Stimulated activated CD4-positive, alpha-beta T cell treated with anti-CD3 and anti-CD28 coated beads, TNF-alpha, amount 100 ng/mL, for 4 hours (primary cell): ENCODE data around the gene CFLAR.

Experiments used
- DNase-seq, 3 experiments: peaks; one replicate each; pipeline ENCODE4 v3.0.0-alpha.2; 2020; ENCODE audit warnings: low read depth in 3 of 3

Gene CFLAR

GRCh38 chr2:201216918-201217317 is 101.0 kb downstream of the CFLAR start:
- DNase-seq, result no peak

- no peak for DNase-seq
These were observed 102.8 kb downstream of the CFLAR start for GRCh38 chr2:201218780-201219179.

GRCh38 chr2:201219328-201220096 is 103.5 kb downstream of the CFLAR start:
- DNase-seq, result no peak

- peak in 1 of 3 experiments; percentile 23 for DNase-seq
These were observed 104.2 kb downstream of the CFLAR start for GRCh38 chr2:201220102-201220570.

- no peak for DNase-seq
These were observed 107.4 kb downstream of the CFLAR start for GRCh38 chr2:201223089-201224073.
